Endothelial cell of umbilical vein (primary cell): ENCODE measurements around the gene FAM13C. TPM values are rescaled to one million over a fixed set of nuclear protein-coding genes. Genes with fewer than 3 reads are reported as not detected.

Source experiments
- BruUV-seq: library from RNA; stranded (reverse); fragments of 400-500 nt; replicated peaks from 2 replicates; lab custom pipeline; 2021; lab: Mats Ljungman, UMichigan
- CTCF ChIA-PET: fragments of 300-600, 350-600 bp; sonication (Branson Sonifier 250); formaldehyde crosslinking; loops from one replicate; lab custom pipeline; 2021; ENCODE audit warnings: antibody characterized with exemption, inconsistent platforms; lab: Charles Lee
- POLR2A ChIA-PET: fragments of 300-600, 350-600 bp; sonication (Branson Sonifier 250); formaldehyde crosslinking; loops from one replicate; lab custom pipeline; 2021; ENCODE audit warnings: antibody characterized with exemption, inconsistent platforms; lab: Charles Lee
- DNase-seq: peaks from one replicate; pipeline ENCODE4 v3.0.0-alpha.2; 2011; ENCODE audit warnings: low read depth, low spot score
- FAIRE-seq: peaks from 2 replicates; lab custom pipeline; 2011; peaks lifted over from hg19 to GRCh38; lab: Jason Lieb, UNC
- H2AFZ ChIP-seq: 2 replicates; pipeline ENCODE4 v1.6.0; 2012; ENCODE audit warnings: low read depth, low read length, control low read depth, inconsistent platforms
- H3K27ac ChIP-seq: 2 replicates; pipeline ENCODE4 v1.5.1; 2011; ENCODE audit warnings: low read depth, mild to moderate bottlenecking, control low read depth, low read length, moderate library complexity; ENCODE audit not compliant: insufficient read depth
- H3K27me3 ChIP-seq, 2 experiments: 2 replicates each; pipeline versions ENCODE4 v1.6.0 to v1.6.1; 2011; ENCODE audit warnings: low read length in 2 of 2, mixed read lengths in 1 of 2; ENCODE audit not compliant: control insufficient read depth in 2 of 2, insufficient read depth in 2 of 2
- H3K36me3 ChIP-seq, 2 experiments: 2 replicates in 1 of 2; 3 replicates in 1 of 2; pipeline ENCODE4 v1.5.1; 2011; ENCODE audit warnings: low read length in 2 of 2, mild to moderate bottlenecking in 1 of 2, moderate library complexity in 1 of 2; ENCODE audit not compliant: control insufficient read depth in 2 of 2, insufficient read depth in 2 of 2; ENCODE audit errors: extremely low read depth in 1 of 2
- H3K4me1 ChIP-seq: 3 replicates; pipeline ENCODE4 v1.5.1; 2011; ENCODE audit warnings: mild to moderate bottlenecking, low read length; ENCODE audit not compliant: control insufficient read depth, insufficient read depth; ENCODE audit errors: extremely low read depth
- H3K4me2 ChIP-seq: 2 replicates; pipeline ENCODE4 v1.6.1; 2011; ENCODE audit warnings: low read length, control low read depth, mixed read lengths; ENCODE audit not compliant: insufficient read depth
- H3K4me3 ChIP-seq, 3 experiments: fragments of 200-600 bp in 1 of 3; sonication (generic), shearing (Covaris generic) in 1 of 3; replicated peaks in 1 of 3; 2 replicates each; pipeline ENCODE4 v1.5.1; 2011 to 2016; ENCODE audit warnings: control low read depth in 3 of 3, low read length in 3 of 3, mild to moderate bottlenecking in 2 of 3, inconsistent platforms in 1 of 3, low read depth in 1 of 3, moderate library complexity in 1 of 3; ENCODE audit not compliant: insufficient read depth in 1 of 3
- H3K79me2 ChIP-seq: 2 replicates; pipeline ENCODE4 v1.6.0; 2012; ENCODE audit warnings: low read length, inconsistent platforms; ENCODE audit not compliant: control insufficient read depth, insufficient read depth
- H3K9ac ChIP-seq: replicated peaks from 2 replicates; pipeline ENCODE3; 2011; ENCODE audit warnings: low read length, control low read depth; ENCODE audit not compliant: insufficient read depth; ENCODE audit errors: extremely low read depth
- H3K9me1 ChIP-seq: replicated peaks from 3 replicates; pipeline ENCODE4 v1.6.0; 2011; ENCODE audit warnings: mild to moderate bottlenecking, low read length; ENCODE audit not compliant: control insufficient read depth, insufficient read depth; ENCODE audit errors: extremely low read depth
- H3K9me3 ChIP-seq: replicated peaks from 2 replicates; pipeline ENCODE4 v1.5.1; 2012; ENCODE audit warnings: low read length, inconsistent platforms; ENCODE audit not compliant: control insufficient read depth, insufficient read depth
- H4K20me1 ChIP-seq: replicated peaks from 2 replicates; pipeline ENCODE3; 2011; ENCODE audit warnings: mild to moderate bottlenecking, low read length; ENCODE audit not compliant: control insufficient read depth, insufficient read depth; ENCODE audit errors: extremely low read depth
- CTCF ChIP-seq, 2 donors: IDR thresholded peaks; 1 replicate in 1 of 2; 2 replicates in 1 of 2; pipeline ENCODE4 v1.5.1; 2011; ENCODE audit warnings: low read length in 2 of 2, mild to moderate bottlenecking in 2 of 2, moderate library complexity in 2 of 2, control low read depth in 1 of 2, inconsistent platforms in 1 of 2, low read depth in 1 of 2; ENCODE audit not compliant: insufficient read depth in 1 of 2; ENCODE audit errors: extremely low read depth in 1 of 2
- EZH2 ChIP-seq: IDR thresholded peaks from 2 replicates; pipeline ENCODE4 v1.6.1; 2012; ENCODE audit warnings: borderline replicate concordance, low read depth, mild to moderate bottlenecking, moderate library complexity, low read length, inconsistent platforms; ENCODE audit not compliant: severe bottlenecking
- FOS ChIP-seq: IDR thresholded peaks from 2 replicates; pipeline ENCODE4 v1.6.1; 2011; ENCODE audit warnings: mild to moderate bottlenecking, low read length, moderate library complexity, borderline replicate concordance; ENCODE audit not compliant: insufficient read depth
- GATA2 ChIP-seq: IDR thresholded peaks from 2 replicates; pipeline ENCODE4 v1.7.0; 2011; ENCODE audit warnings: low read depth, mild to moderate bottlenecking, moderate library complexity, mixed read lengths, low read length; ENCODE audit not compliant: insufficient read length, insufficient read depth
- MAX ChIP-seq: IDR thresholded peaks from 2 replicates; pipeline ENCODE4 v1.6.1; 2011; ENCODE audit not compliant: insufficient read depth, insufficient read length
- dilution Hi-C: fragments of 300-500 bp; cut with MboI; formaldehyde crosslinking; loops from one replicate; pipeline ENCODE4 v1.15.0; 2019; ENCODE audit warnings: low sequenced_read_pairs; ENCODE audit not compliant: extremely low pct_ligation_motif_present
- intact Hi-C: fragments of 100-400 bp; cut with micrococcal nuclease; formaldehyde crosslinking; loops from one replicate; pipeline ENCODE4 v1.10.0; 2022
- polyA plus RNA-seq, 4 experiments: library from polyadenylated mRNA; depleted of rRNA in 3 of 4; stranded (reverse) in 3 of 4; unstranded in 1 of 4; fragments of >200 nt; gene quantifications; 2 replicates each; pipeline versions ENCODE4 v1.2.1 to v1.2.3, GENCODE V29; 2011 to 2012; ENCODE audit warnings: missing spikeins in 1 of 4
- total RNA-seq: library from RNA; stranded (reverse); gene quantifications from 2 replicates; pipeline ENCODE4 v1.2.3, GENCODE V29; 2021

The FAM13C gene
- total and polyA plus RNA-seq, 2 donors (not counting 3 experiments of a cell fraction or from before 2014, with no cell fraction given): 0.03 TPM; not detected in 1

- Histone ChIP-seq H3K9ac (no peak overlapping the region), H3K79me2 (no peaks in the 10 kb centered on the region), H4K20me1 (no peaks in the 10 kb centered on the region), H2AFZ (no peak overlapping the region), H3K9me1 (no peaks in the 10 kb centered on the region), H3K4me3 (no peak overlapping the region), H3K4me2 (no peak overlapping the region), H3K9me3 (no peaks in the 10 kb centered on the region), H3K4me1 (no peaks in the 10 kb centered on the region), H3K27ac (no peak overlapping the region), H3K27me3 (no peaks in the 10 kb centered on the region), H3K36me3 (no peaks in the 10 kb centered on the region)
- FAIRE-seq: no peak
- BruUV-seq: no TSS peak
- TF ChIP-seq FOS (no peak), CTCF (IDR thresholded peaks at IDR 0.05; ENCODE audit: extremely low read depth in 1 of 2, insufficient read depth in 1 of 2, low read depth in 1 of 2, low read length in 2 of 2) (no peak)
- intact Hi-C loops: no loop called here
- dilution Hi-C loops: no loop called here
- ChIA-PET CTCF (no interaction called here), POLR2A (no interaction called here)
- DNase-seq: no peak
These were observed 93.9 kb downstream of the FAM13C start for GRCh38 chr10:59268460-59268859.

- Histone ChIP-seq H3K27ac (no peak overlapping the region), H3K4me2 (no peak overlapping the region), H3K79me2 (no peaks in the 10 kb centered on the region), H3K9ac (no peak overlapping the region), H3K4me3 (no peak overlapping the region), H3K9me1 (no peaks in the 10 kb centered on the region), H3K36me3 (no peaks in the 10 kb centered on the region), H2AFZ (no peak overlapping the region), H3K27me3 (no peaks in the 10 kb centered on the region), H3K4me1 (no peaks in the 10 kb centered on the region), H4K20me1 (no peaks in the 10 kb centered on the region), H3K9me3 (no peaks in the 10 kb centered on the region)
- intact Hi-C loops (no loop called here), dilution Hi-C loops (no loop called here)
- ChIA-PET CTCF (no interaction called here), POLR2A (no interaction called here)
- DNase-seq (no peak), FAIRE-seq (no peak)
- BruUV-seq: no TSS peak
- no peak for TF ChIP-seq GATA2
- no peak for TF ChIP-seq EZH2
- TF ChIP-seq MAX: no peak
These were observed 96.0 kb downstream of the FAM13C start for GRCh38 chr10:59266321-59266720.
